ENCODE results near the gene IGF2BP2.

The IGF2BP2 gene

GRCh38 chr3:185730550-185730949, 94.3 kb downstream of the IGF2BP2 start:
- DNase-seq, result no peak

GRCh38 chr3:185729337-185730055, 95.3 kb downstream of the IGF2BP2 start:
- no peak for DNase-seq

- DNase-seq, result no peak
Observed at GRCh38 chr3:185728630-185729336, 96.1 kb downstream of the IGF2BP2 start.

GRCh38 chr3:185727873-185728272, 97.0 kb downstream of the IGF2BP2 start:
- DNase-seq, result no peak

- DNase-seq, result no peak
Observed at GRCh38 chr3:185726254-185726967, 98.4 kb downstream of the IGF2BP2 start.

- DNase-seq, result no peak
Observed at GRCh38 chr3:185724761-185725160, 100.1 kb downstream of the IGF2BP2 start.

GRCh38 chr3:185724251-185724650, 100.6 kb downstream of the IGF2BP2 start:
- DNase-seq, result no peak

- DNase-seq, result no peak
Observed at GRCh38 chr3:185722881-185723280, 102.0 kb downstream of the IGF2BP2 start.

GRCh38 chr3:185721970-185722369, 102.9 kb downstream of the IGF2BP2 start:
- DNase-seq, result no peak

GRCh38 chr3:185720326-185720725, 104.5 kb downstream of the IGF2BP2 start:
- DNase-seq, result no peak

GRCh38 chr3:185718736-185719593, 105.9 kb downstream of the IGF2BP2 start:
- DNase-seq, result no peak

GRCh38 chr3:185717627-185718402, 107.0 kb downstream of the IGF2BP2 start:
- no peak for DNase-seq

- no peak for DNase-seq
Observed at GRCh38 chr3:185717121-185717520, 107.7 kb downstream of the IGF2BP2 start.

GRCh38 chr3:185716436-185717108, 108.3 kb downstream of the IGF2BP2 start:
- no peak for DNase-seq

GRCh38 chr3:185715091-185715490, 109.8 kb downstream of the IGF2BP2 start:
- DNase-seq, result no peak

GRCh38 chr3:185714085-185714484, 110.8 kb downstream of the IGF2BP2 start:
- no peak for DNase-seq

GRCh38 chr3:185713015-185713414, 111.8 kb downstream of the IGF2BP2 start:
- no peak for DNase-seq

GRCh38 chr3:185712337-185712736, 112.5 kb downstream of the IGF2BP2 start:
- no peak for DNase-seq

GRCh38 chr3:185711255-185711870, 113.5 kb downstream of the IGF2BP2 start:
- no peak for DNase-seq

- no peak for DNase-seq
Observed at GRCh38 chr3:185709251-185709955, 115.4 kb downstream of the IGF2BP2 start.
